Fibroblast of mammary gland (primary cell): ENCODE measurements around the gene TBC1D5.
"Not testable (repeated sequence)": the region's sequence is repeated elsewhere in the genome, so short reads cannot be mapped to it uniquely, and the experiment has no call there.

ENCODE experiments used
- DNase-seq: peaks from one replicate; pipeline ENCODE4 v3.0.0-alpha.2; 2010; ENCODE audit warnings: low read depth
- H3K4me3 ChIP-seq: 2 replicates; pipeline ENCODE4 v1.5.1; 2011; ENCODE audit warnings: low read depth, mild to moderate bottlenecking, low read length, moderate library complexity; ENCODE audit not compliant: control insufficient read depth
- CTCF ChIP-seq: conservative IDR thresholded peaks from 2 replicates; pipeline ENCODE4 v1.5.1; 2011; ENCODE audit warnings: low read depth, low read length, inconsistent platforms; ENCODE audit not compliant: control insufficient read depth, insufficient read depth

TBC1D5 gene

DNA sequence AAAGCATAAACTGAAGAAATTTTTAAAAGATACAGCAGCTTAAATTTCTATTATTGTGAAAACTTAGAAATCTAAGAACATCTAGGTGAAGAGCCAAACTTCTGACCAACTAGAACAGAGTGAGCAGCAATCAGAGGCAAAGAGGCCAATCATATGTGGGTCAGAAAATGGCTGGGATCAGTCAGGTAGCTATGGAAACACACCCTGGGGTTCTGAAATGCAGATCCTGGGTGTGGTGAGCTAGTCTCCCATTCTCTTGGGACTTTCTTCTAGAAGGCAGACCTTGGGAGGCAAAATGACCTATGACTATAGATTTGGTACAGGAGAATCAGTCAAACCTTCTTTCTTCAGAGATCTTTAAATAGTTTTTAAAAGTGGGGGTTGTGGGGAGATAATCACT lies 385.8 kb downstream of the TBC1D5 start:
- peak; percentile 20 for DNase-seq

GRCh38 chr3:17355591-17355990 lies 386.8 kb downstream of the TBC1D5 start:
- no peak overlapping the region for H3K4me3 ChIP-seq
- DNase-seq: peak; percentile 81
- TF ChIP-seq CTCF: no peak

More for the DNA sequence above, 385.8 kb downstream of the TBC1D5 start:
- TF ChIP-seq CTCF: no peak
- H3K4me3 ChIP-seq: no peak overlapping the region

- TF ChIP-seq CTCF: no peak
- H3K4me3 ChIP-seq: no peak overlapping the region
- no peak for DNase-seq
Observed at GRCh38 chr3:17354341-17354740, 388.1 kb downstream of the TBC1D5 start.

DNA sequence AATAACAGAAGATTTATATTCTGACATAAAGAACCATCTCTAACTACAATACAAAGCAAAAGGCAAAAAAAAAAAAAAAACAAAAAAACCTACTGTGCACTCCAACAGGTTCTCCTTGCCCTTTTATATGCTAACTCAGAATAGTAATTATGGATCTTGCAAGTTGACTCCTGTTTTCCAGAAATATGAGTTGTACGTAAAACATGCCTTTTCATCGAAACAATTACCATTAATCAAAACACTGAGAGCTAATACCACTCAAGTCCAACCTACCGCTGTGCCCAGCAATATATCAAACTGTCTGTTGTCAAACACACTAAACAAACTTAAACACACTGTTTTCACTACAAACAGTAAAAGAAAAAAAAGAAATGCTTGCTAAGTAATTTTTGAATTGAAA lies 389.8 kb downstream of the TBC1D5 start:
- no peak overlapping the region for H3K4me3 ChIP-seq
- no peak for DNase-seq
- no peak for TF ChIP-seq CTCF

GRCh38 chr3:17351193-17351592 lies 391.2 kb downstream of the TBC1D5 start:
- H3K4me3 ChIP-seq, DNase-seq: not testable (repeated sequence)

GRCh38 chr3:17349093-17349492 lies 393.3 kb downstream of the TBC1D5 start:
- no peak for TF ChIP-seq CTCF
- no peak overlapping the region for H3K4me3 ChIP-seq
- no peak for DNase-seq

GRCh38 chr3:17342119-17342518 lies 400.3 kb downstream of the TBC1D5 start:
- H3K4me3 ChIP-seq: no peak overlapping the region
- no peak for DNase-seq
- no peak for TF ChIP-seq CTCF
